Measurements from ENCODE around the gene PTGS1. TPM values are rescaled to one million over a fixed set of nuclear protein-coding genes. Genes with fewer than 3 reads are reported as not detected.
A peak's percentile ranks its signal among the peaks of the same experiment; 100 is the strongest.
"Not testable (repeated sequence)": the region's sequence is repeated elsewhere in the genome, so short reads cannot be mapped to it uniquely, and the experiment has no call there.

The PTGS1 gene
- total RNA-seq: under 1 TPM; 0.69 to 0.89 TPM

GRCh38 chr9:122370869-122371755, at the start of gene PTGS1:
Gene PTGS1 (plus strand): TSS chr9:122371024. CDS start chr9:122371085, 61 bp downstream.
- H3K27me3 Mint-ChIP-seq: peaks cover 9 to 12% of the 10 kb centered on the region in 2 donors
- no peaks in the 10 kb centered on the region for H3K36me3 Mint-ChIP-seq
- no peaks in the 10 kb centered on the region for H3K9me3 Mint-ChIP-seq
- no peak for DNase-seq (ENCODE audit: low spot score)
- H3K27ac Mint-ChIP-seq: peak within 1 kb of the TSS in 1 of 2 donors; percentile 72
- peak; percentile 82 to 83 for ATAC-seq
- peak within 1 kb of the TSS; percentile 86 for H3K4me3 Mint-ChIP-seq
- peaks cover 6 to 13% of the 10 kb centered on the region in 2 donors for H3K4me1 Mint-ChIP-seq (ENCODE audit: low read depth in 2 of 2)

- no peaks in the 10 kb centered on the region for H3K4me1 Mint-ChIP-seq (ENCODE audit: low read depth in 2 of 2)
- no peak overlapping the region for H3K27ac Mint-ChIP-seq
- no peaks in the 10 kb centered on the region for H3K9me3 Mint-ChIP-seq
- peaks cover 7% of the 10 kb centered on the region for H3K36me3 Mint-ChIP-seq
- H3K27me3 Mint-ChIP-seq: no peaks in the 10 kb centered on the region
- no peak for DNase-seq (ENCODE audit: low spot score)
- H3K4me3 Mint-ChIP-seq: no peak overlapping the region
- ATAC-seq: no peak
Observed at GRCh38 chr9:122322553-122322952, 48.3 kb upstream of the PTGS1 start.

- H3K4me3 Mint-ChIP-seq; ATAC-seq; H3K36me3 Mint-ChIP-seq; H3K27me3 Mint-ChIP-seq; DNase-seq (ENCODE audit: low spot score); H3K4me1 Mint-ChIP-seq (ENCODE audit: low read depth in 2 of 2); H3K9me3 Mint-ChIP-seq; H3K27ac Mint-ChIP-seq: not testable (repeated sequence)
Observed at GRCh38 chr9:122324665-122325064, 46.2 kb upstream of the PTGS1 start.

GRCh38 chr9:122325124-122325523, 45.7 kb upstream of the PTGS1 start:
- peaks cover 7% of the 10 kb centered on the region for H3K36me3 Mint-ChIP-seq
- no peak overlapping the region for H3K27ac Mint-ChIP-seq
- H3K4me1 Mint-ChIP-seq (ENCODE audit: low read depth in 2 of 2): no peaks in the 10 kb centered on the region
- H3K4me3 Mint-ChIP-seq: no peak overlapping the region
- ATAC-seq (no peak), DNase-seq (ENCODE audit: low spot score) (no peak)
- no peaks in the 10 kb centered on the region for H3K9me3 Mint-ChIP-seq
- H3K27me3 Mint-ChIP-seq: no peaks in the 10 kb centered on the region

- H3K9me3 Mint-ChIP-seq: no peaks in the 10 kb centered on the region
- DNase-seq (ENCODE audit: low spot score): no peak
- H3K36me3 Mint-ChIP-seq: peaks cover 7% of the 10 kb centered on the region
- no peak overlapping the region for H3K4me3 Mint-ChIP-seq
- H3K27ac Mint-ChIP-seq: no peak overlapping the region
- no peaks in the 10 kb centered on the region for H3K4me1 Mint-ChIP-seq (ENCODE audit: low read depth in 2 of 2)
- no peaks in the 10 kb centered on the region for H3K27me3 Mint-ChIP-seq
- ATAC-seq: no peak
Observed at GRCh38 chr9:122327175-122327574, 43.6 kb upstream of the PTGS1 start.

- Mint-ChIP-seq H3K9me3 (no peaks in the 10 kb centered on the region), H3K27me3 (no peaks in the 10 kb centered on the region), H3K4me3 (no peak overlapping the region), H3K27ac (no peak overlapping the region), H3K36me3 (no peaks in the 10 kb centered on the region), H3K4me1 (ENCODE audit: low read depth in 2 of 2) (no peaks in the 10 kb centered on the region)
- ATAC-seq: no peak
- no peak for DNase-seq (ENCODE audit: low spot score)
Observed at GRCh38 chr9:122329597-122329996, 41.2 kb upstream of the PTGS1 start.

GRCh38 chr9:122330466-122330865, 40.4 kb upstream of the PTGS1 start:
- DNase-seq (ENCODE audit: low spot score); H3K27ac Mint-ChIP-seq; H3K36me3 Mint-ChIP-seq; H3K4me3 Mint-ChIP-seq; H3K4me1 Mint-ChIP-seq (ENCODE audit: low read depth in 2 of 2); H3K27me3 Mint-ChIP-seq; ATAC-seq; H3K9me3 Mint-ChIP-seq: not testable (repeated sequence)

GRCh38 chr9:122331523-122331927, 39.3 kb upstream of the PTGS1 start:
- H3K27me3 Mint-ChIP-seq: no peaks in the 10 kb centered on the region
- no peak overlapping the region for H3K4me3 Mint-ChIP-seq
- H3K27ac Mint-ChIP-seq: no peak overlapping the region
- H3K4me1 Mint-ChIP-seq (ENCODE audit: low read depth in 2 of 2): no peaks in the 10 kb centered on the region
- peak; percentile 23 for DNase-seq (ENCODE audit: low spot score)
- peak in 1 of 2 donors; percentile 9 for ATAC-seq
- H3K9me3 Mint-ChIP-seq: no peaks in the 10 kb centered on the region
- no peaks in the 10 kb centered on the region for H3K36me3 Mint-ChIP-seq

GRCh38 chr9:122332083-122332482, 38.7 kb upstream of the PTGS1 start:
- H3K36me3 Mint-ChIP-seq: no peaks in the 10 kb centered on the region
- H3K9me3 Mint-ChIP-seq: no peaks in the 10 kb centered on the region
- H3K27me3 Mint-ChIP-seq: no peaks in the 10 kb centered on the region
- H3K27ac Mint-ChIP-seq: no peak overlapping the region
- H3K4me3 Mint-ChIP-seq: no peak overlapping the region
- no peaks in the 10 kb centered on the region for H3K4me1 Mint-ChIP-seq (ENCODE audit: low read depth in 2 of 2)
- DNase-seq (ENCODE audit: low spot score) (peak; percentile 8), ATAC-seq (peak in 1 of 2 donors; percentile 17)

GRCh38 chr9:122332644-122333043, 38.2 kb upstream of the PTGS1 start:
- Mint-ChIP-seq H3K27ac (no peak overlapping the region), H3K36me3 (no peaks in the 10 kb centered on the region), H3K4me3 (no peak overlapping the region), H3K9me3 (no peaks in the 10 kb centered on the region), H3K4me1 (ENCODE audit: low read depth in 2 of 2) (no peaks in the 10 kb centered on the region), H3K27me3 (no peaks in the 10 kb centered on the region)
- no peak for DNase-seq (ENCODE audit: low spot score)
- ATAC-seq: no peak

- peaks cover 0 to 4% of the 10 kb centered on the region in 2 donors for H3K27me3 Mint-ChIP-seq
- H3K4me1 Mint-ChIP-seq (ENCODE audit: low read depth in 2 of 2): no peaks in the 10 kb centered on the region
- ATAC-seq: no peak
- DNase-seq (ENCODE audit: low spot score): peak; percentile 35
- H3K27ac Mint-ChIP-seq: no peak overlapping the region
- H3K4me3 Mint-ChIP-seq: no peak overlapping the region
- no peaks in the 10 kb centered on the region for H3K9me3 Mint-ChIP-seq
- H3K36me3 Mint-ChIP-seq: no peaks in the 10 kb centered on the region
Observed at GRCh38 chr9:122333169-122333808, 37.5 kb upstream of the PTGS1 start.

- DNase-seq (ENCODE audit: low spot score) (peak; percentile 16), ATAC-seq (no peak)
- Mint-ChIP-seq H3K9me3 (no peaks in the 10 kb centered on the region), H3K4me3 (no peak overlapping the region), H3K36me3 (no peaks in the 10 kb centered on the region), H3K27me3 (peaks cover 0 to 12% of the 10 kb centered on the region in 2 donors), H3K27ac (no peak overlapping the region), H3K4me1 (ENCODE audit: low read depth in 2 of 2) (no peaks in the 10 kb centered on the region)
Observed at GRCh38 chr9:122334916-122335315, 35.9 kb upstream of the PTGS1 start.

- no peaks in the 10 kb centered on the region for H3K4me1 Mint-ChIP-seq (ENCODE audit: low read depth in 2 of 2)
- ATAC-seq (no peak), DNase-seq (ENCODE audit: low spot score) (peak; percentile 8)
- no peaks in the 10 kb centered on the region for H3K9me3 Mint-ChIP-seq
- no peak overlapping the region for H3K4me3 Mint-ChIP-seq
- H3K36me3 Mint-ChIP-seq: no peaks in the 10 kb centered on the region
- peaks cover 0 to 15% of the 10 kb centered on the region in 2 donors for H3K27me3 Mint-ChIP-seq
- no peak overlapping the region for H3K27ac Mint-ChIP-seq
Observed at GRCh38 chr9:122336189-122336588, 34.6 kb upstream of the PTGS1 start.

GRCh38 chr9:122336866-122337555, 33.8 kb upstream of the PTGS1 start:
- Mint-ChIP-seq H3K27ac (no peak overlapping the region), H3K4me3 (no peak overlapping the region), H3K27me3 (peaks cover 3 to 15% of the 10 kb centered on the region in 2 donors), H3K9me3 (no peaks in the 10 kb centered on the region), H3K36me3 (no peaks in the 10 kb centered on the region), H3K4me1 (ENCODE audit: low read depth in 2 of 2) (no peaks in the 10 kb centered on the region)
- ATAC-seq: no peak
- no peak for DNase-seq (ENCODE audit: low spot score)

Measured in natural killer cell treated with Interleukin-12 subunit alpha and Interleukin-12 subunit beta and Interleukin-15 and Interleukin-18, amount 100 ng/mL, for 72 hours (primary cell).